ENCODE data around the gene CCDC184. TPM values are rescaled to one million over a fixed set of nuclear protein-coding genes. Genes with fewer than 3 reads are reported as not detected.

Gene CCDC184
- total and polyA plus RNA-seq, 4 donors = 0.07 to 0.13 (median 0.08) TPM; not detected in 1

DNA sequence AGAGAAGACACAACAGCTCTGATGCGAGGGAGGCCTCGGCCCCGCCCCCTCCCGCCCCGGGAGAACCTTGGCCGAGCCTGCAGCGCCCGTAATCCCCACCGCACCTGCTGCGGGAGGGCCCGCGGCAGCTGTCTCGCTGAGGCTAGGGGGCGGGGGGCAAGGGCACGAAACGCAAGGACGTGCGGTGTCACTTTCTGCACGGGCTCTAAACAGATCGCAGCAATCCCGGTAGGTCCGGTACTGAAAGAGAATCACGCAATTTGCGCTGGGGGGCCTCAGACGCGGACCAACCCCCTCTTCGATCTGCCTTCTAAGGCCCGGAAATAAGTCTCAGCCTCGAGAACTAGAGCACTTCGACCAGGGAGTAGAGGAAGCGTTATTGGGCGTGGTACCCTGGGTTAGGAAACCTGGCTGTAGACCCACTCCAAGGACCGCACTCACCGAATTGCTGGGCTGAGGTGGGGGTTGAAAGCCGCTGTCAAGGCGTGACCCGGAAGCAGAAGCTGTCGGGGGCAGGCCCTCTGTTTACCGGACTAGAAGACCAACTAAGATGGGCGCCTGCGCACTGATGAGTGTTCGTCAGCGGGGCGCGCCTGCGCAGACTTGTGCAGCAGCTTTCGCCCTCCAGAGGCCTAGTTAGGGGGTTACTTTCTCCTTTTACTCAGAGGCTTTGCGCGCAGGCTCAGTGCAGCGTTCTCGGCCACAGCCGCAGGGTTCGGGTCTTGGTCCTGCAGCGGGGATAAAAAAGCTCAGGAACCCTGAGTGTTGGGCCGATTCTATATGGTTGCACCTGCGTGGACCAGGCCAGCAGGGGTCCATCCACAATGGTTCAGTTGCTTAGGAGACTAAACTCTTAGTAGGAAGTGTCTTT lies 26.2 kb upstream of the CCDC184 start, which contains the start of gene ASB8 (continued):
- TF ChIP-seq GABPA (IDR thresholded peaks at IDR 0.05 in 1 of 2, conservative IDR thresholded peaks at IDR 0.05 in 1 of 2) = peak; percentile 85 to 96
- TF ChIP-seq YY1 (IDR thresholded peaks at IDR 0.05) = peak; percentile 90
- TF ChIP-seq REST (IDR thresholded peaks at IDR 0.05) = peak; percentile 76
- no peak for TF ChIP-seq EGR1 (IDR thresholded peaks at IDR 0.05; ENCODE audit: low read depth in 2 of 2)
- TF ChIP-seq RAD21 (IDR thresholded peaks at IDR 0.05) = peak; percentile 42 to 49
- TF ChIP-seq FOXA2 (IDR thresholded peaks at IDR 0.05) = peak; percentile 45

GRCh38 chr12:48157889-48158370 lies 25.5 kb upstream of the CCDC184 start:
- peaks cover 0 to 9% (median 7%) of the 10 kb centered on the region in 4 donors for H3K4me1 ChIP-seq (ENCODE audit: control insufficient read depth in 4 of 4, insufficient read depth in 4 of 4, low read length in 3 of 4)
- TF ChIP-seq TAF1 (conservative IDR thresholded peaks at IDR 0.05) (peak; percentile 59), FOXA1 (IDR thresholded peaks at IDR 0.05) (no peak)
- peak overlapping the region; percentile 75 to 79 for H3K27ac ChIP-seq (ENCODE audit: low read depth in 1 of 2, low read length in 2 of 2)
- no peak for DNase-seq (ENCODE audit: low spot score)
- no peaks in the 10 kb centered on the region for H3K9me3 ChIP-seq (ENCODE audit: control insufficient read depth in 4 of 4, low read length in 3 of 4)
- no peaks in the 10 kb centered on the region for H3K27me3 ChIP-seq (ENCODE audit: control insufficient read depth in 4 of 4, insufficient read depth in 4 of 4, low read length in 3 of 4)
- WGBS = 72% methylated on average over 3 of the region's 3 CpGs
- peak overlapping the region; percentile 17 to 50 for H3K9ac ChIP-seq (ENCODE audit: low read depth in 1 of 2, low read length in 2 of 2)
- H3K4me3 ChIP-seq (ENCODE audit: low read depth in 1 of 3, low read length in 3 of 3) = peak overlapping the region; percentile 16 to 97 (median 76)
- H3K36me3 ChIP-seq (ENCODE audit: control insufficient read depth in 4 of 4, insufficient read depth in 3 of 4, low read depth in 1 of 4, low read length in 3 of 4) = peaks cover 1 to 4% (median 3%) of the 10 kb centered on the region in 4 donors

GRCh38 chr12:48160046-48160445 lies 23.4 kb upstream of the CCDC184 start:
- H3K9ac ChIP-seq (ENCODE audit: low read depth in 1 of 2, low read length in 2 of 2) = no peak overlapping the region
- DNase-seq (ENCODE audit: low spot score) = no peak
- no peak overlapping the region for H3K4me3 ChIP-seq (ENCODE audit: low read depth in 1 of 3, low read length in 3 of 3)
- H3K9me3 ChIP-seq (ENCODE audit: control insufficient read depth in 4 of 4, low read length in 3 of 4) = no peaks in the 10 kb centered on the region
- H3K36me3 ChIP-seq (ENCODE audit: control insufficient read depth in 4 of 4, insufficient read depth in 3 of 4, low read depth in 1 of 4, low read length in 3 of 4) = no peaks in the 10 kb centered on the region
- peaks cover 0 to 9% (median 7%) of the 10 kb centered on the region in 4 donors for H3K4me1 ChIP-seq (ENCODE audit: control insufficient read depth in 4 of 4, insufficient read depth in 4 of 4, low read length in 3 of 4)
- H3K27me3 ChIP-seq (ENCODE audit: control insufficient read depth in 4 of 4, insufficient read depth in 4 of 4, low read length in 3 of 4) = no peaks in the 10 kb centered on the region
- no peak for TF ChIP-seq FOXA1 (IDR thresholded peaks at IDR 0.05)
- WGBS = 88% methylated on average over 5 of the region's 5 CpGs
- H3K27ac ChIP-seq (ENCODE audit: low read depth in 1 of 2, low read length in 2 of 2) = no peak overlapping the region

- WGBS = 77% methylated on average over 2 of the region's 2 CpGs
- Histone ChIP-seq H3K27me3 (ENCODE audit: control insufficient read depth in 4 of 4, insufficient read depth in 4 of 4, low read length in 3 of 4) (no peaks in the 10 kb centered on the region), H3K27ac (ENCODE audit: low read depth in 1 of 2, low read length in 2 of 2) (no peak overlapping the region), H3K9me3 (ENCODE audit: control insufficient read depth in 4 of 4, low read length in 3 of 4) (no peaks in the 10 kb centered on the region), H3K4me3 (ENCODE audit: low read depth in 1 of 3, low read length in 3 of 3) (no peak overlapping the region), H3K36me3 (ENCODE audit: control insufficient read depth in 4 of 4, insufficient read depth in 3 of 4, low read depth in 1 of 4, low read length in 3 of 4) (no peaks in the 10 kb centered on the region), H3K9ac (ENCODE audit: low read depth in 1 of 2, low read length in 2 of 2) (no peak overlapping the region), H3K4me1 (ENCODE audit: control insufficient read depth in 4 of 4, insufficient read depth in 4 of 4, low read length in 3 of 4) (peaks cover 0 to 11% (median 7%) of the 10 kb centered on the region in 4 donors)
- DNase-seq (ENCODE audit: low spot score) = peak; percentile 46
- TF ChIP-seq TAF1 (conservative IDR thresholded peaks at IDR 0.05) = no peak
- TF ChIP-seq FOXA1 (IDR thresholded peaks at IDR 0.05) = no peak
- TF ChIP-seq YY1 (IDR thresholded peaks at IDR 0.05) = no peak
- no peak for TF ChIP-seq EGR1 (IDR thresholded peaks at IDR 0.05; ENCODE audit: low read depth in 2 of 2)
- TF ChIP-seq, protein P1, sequence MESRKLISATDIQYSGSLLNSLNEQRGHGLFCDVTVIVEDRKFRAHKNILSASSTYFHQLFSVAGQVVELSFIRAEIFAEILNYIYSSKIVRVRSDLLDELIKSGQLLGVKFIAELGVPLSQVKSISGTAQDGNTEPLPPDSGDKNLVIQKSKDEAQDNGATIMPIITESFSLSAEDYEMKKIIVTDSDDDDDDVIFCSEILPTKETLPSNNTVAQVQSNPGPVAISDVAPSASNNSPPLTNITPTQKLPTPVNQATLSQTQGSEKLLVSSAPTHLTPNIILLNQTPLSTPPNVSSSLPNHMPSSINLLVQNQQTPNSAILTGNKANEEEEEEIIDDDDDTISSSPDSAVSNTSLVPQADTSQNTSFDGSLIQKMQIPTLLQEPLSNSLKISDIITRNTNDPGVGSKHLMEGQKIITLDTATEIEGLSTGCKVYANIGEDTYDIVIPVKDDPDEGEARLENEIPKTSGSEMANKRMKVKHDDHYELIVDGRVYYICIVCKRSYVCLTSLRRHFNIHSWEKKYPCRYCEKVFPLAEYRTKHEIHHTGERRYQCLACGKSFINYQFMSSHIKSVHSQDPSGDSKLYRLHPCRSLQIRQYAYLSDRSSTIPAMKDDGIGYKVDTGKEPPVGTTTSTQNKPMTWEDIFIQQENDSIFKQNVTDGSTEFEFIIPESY (IDR thresholded peaks at IDR 0.05) = no peak
- no peak for TF ChIP-seq GABPA (IDR thresholded peaks at IDR 0.05 in 1 of 2, conservative IDR thresholded peaks at IDR 0.05 in 1 of 2)
- no peak for TF ChIP-seq NR2F2 (IDR thresholded peaks at IDR 0.05)
- TF ChIP-seq SP1 (IDR thresholded peaks at IDR 0.05) = no peak
- TF ChIP-seq HNF4G (IDR thresholded peaks at IDR 0.05) = no peak
- no peak for TF ChIP-seq REST (IDR thresholded peaks at IDR 0.05)
- no peak for TF ChIP-seq ATF3 (IDR thresholded peaks at IDR 0.05)
- no peak for TF ChIP-seq MAX (IDR thresholded peaks at IDR 0.05)
Observed at GRCh38 chr12:48160807-48161206, 22.6 kb upstream of the CCDC184 start.

Measured in liver (tissue), 9 donors.